SK-N-SH (cell line): ENCODE data around the gene KCTD15. TPM values are rescaled to one million over a fixed set of nuclear protein-coding genes. Genes with fewer than 3 reads are reported as not detected.

Experiments
- CTCF ChIA-PET: fragments of 300-600, 350-600 bp; formaldehyde crosslinking; extraction: SDS; loops from one replicate; lab custom pipeline; 2021; lab: Yijun Ruan, JAX
- POLR2A ChIA-PET: fragments of 350-600 bp; sonication (Branson Sonifier 250); formaldehyde crosslinking; extraction: SDS; loops from one replicate; lab custom pipeline; 2020; ENCODE audit warnings: antibody characterized with exemption, inconsistent platforms; lab: Yijun Ruan, JAX
- DNase-seq: peaks from one replicate; pipeline ENCODE4 v3.0.0; 2012
- H2AFZ ChIP-seq: fragments of 200-600 bp; sonication (generic); 2 replicates; pipeline ENCODE4 v1.8.1; 2016; ENCODE audit warnings: antibody characterized with exemption, mild to moderate bottlenecking, low read depth
- H3F3A ChIP-seq: fragments of 200-600 bp; sonication (generic); replicated peaks from 2 replicates; pipeline ENCODE3; 2016; ENCODE audit warnings: antibody characterized with exemption, mild to moderate bottlenecking; ENCODE audit not compliant: insufficient read depth
- H3K27ac ChIP-seq, 2 experiments: fragments of 200-500 bp in 1 of 2; fragments of 200-600 bp in 1 of 2; sonication (Bioruptor generic) in 1 of 2; sonication (generic), shearing (Covaris generic) in 1 of 2; 2 replicates each; pipeline versions ENCODE4 v1.5.1 to v1.6.1; 2014 to 2016; ENCODE audit warnings: low read depth in 2 of 2, inconsistent platforms in 1 of 2, low read length in 1 of 2, mild to moderate bottlenecking in 1 of 2, mixed read lengths in 1 of 2
- H3K27me3 ChIP-seq: fragments of 200-600 bp; sonication (generic), shearing (Covaris generic); 2 replicates; pipeline ENCODE4 v1.6.1; 2016; ENCODE audit warnings: mixed run types; ENCODE audit not compliant: insufficient read depth
- H3K36me3 ChIP-seq, 2 experiments: fragments of 200-500 bp in 1 of 2; fragments of 200-600 bp in 1 of 2; sonication (Bioruptor generic) in 1 of 2; sonication (generic) in 1 of 2; replicated peaks in 1 of 2; 2 replicates each; pipeline versions ENCODE3 to v1.5.1; 2014 to 2016; ENCODE audit warnings: low read length in 1 of 2, mild to moderate bottlenecking in 1 of 2; ENCODE audit not compliant: insufficient read depth in 2 of 2, control insufficient read depth in 1 of 2
- H3K4me1 ChIP-seq, 2 experiments: fragments of 200-500 bp in 1 of 2; fragments of 200-600 bp in 1 of 2; sonication (Bioruptor generic) in 1 of 2; sonication (generic), shearing (Covaris generic) in 1 of 2; 2 replicates each; pipeline versions ENCODE4 v1.5.1 to v1.6.1; 2014 to 2016; ENCODE audit warnings: low read depth in 1 of 2, low read length in 1 of 2, mixed run types in 1 of 2; ENCODE audit not compliant: insufficient read depth in 2 of 2, control insufficient read depth in 1 of 2
- H3K4me2 ChIP-seq: fragments of 200-600 bp; sonication (generic), shearing (Covaris generic); 2 replicates; pipeline ENCODE4 v1.6.1; 2017; ENCODE audit warnings: mixed run types
- H3K4me3 ChIP-seq, 2 experiments: fragments of 200-500 bp in 1 of 2; fragments of 200-600 bp in 1 of 2; sonication (Bioruptor generic) in 1 of 2; sonication (generic), shearing (Covaris generic) in 1 of 2; 2 replicates each; pipeline versions ENCODE4 v1.5.1 to v1.8.1; 2014 to 2016; ENCODE audit warnings: low read depth in 2 of 2, inconsistent platforms in 1 of 2, low read length in 1 of 2, mild to moderate bottlenecking in 1 of 2, mixed read lengths in 1 of 2, moderate library complexity in 1 of 2
- H3K79me2 ChIP-seq: fragments of 200-600 bp; sonication (generic); 2 replicates; pipeline ENCODE4 v1.8.1; 2017; ENCODE audit warnings: mild to moderate bottlenecking; ENCODE audit not compliant: insufficient read depth
- H3K9ac ChIP-seq: fragments of 200-600 bp; sonication (generic); 2 replicates; pipeline ENCODE4 v1.6.1; 2017; ENCODE audit warnings: mixed run types
- H3K9me2 ChIP-seq: fragments of 200-600 bp; sonication (generic); 2 replicates; pipeline ENCODE4 v1.6.1; 2017; ENCODE audit warnings: mixed run types
- H3K9me3 ChIP-seq: fragments of 200-600 bp; sonication (generic); 2 replicates; pipeline ENCODE4 v1.6.1; 2017; ENCODE audit warnings: mixed run types, mild to moderate bottlenecking, moderate library complexity
- H4K20me1 ChIP-seq: fragments of 200-600 bp; sonication (generic); 2 replicates; pipeline ENCODE4 v1.6.1; 2017; ENCODE audit warnings: mild to moderate bottlenecking, mixed run types; ENCODE audit not compliant: insufficient read depth
- CHD2 ChIP-seq: fragments of 150-350 bp; IDR thresholded peaks from 2 replicates; pipeline ENCODE4 v1.6.1; 2018; ENCODE audit warnings: low read length; ENCODE audit not compliant: partially characterized antibody
- FOSL2 ChIP-seq: IDR thresholded peaks from 2 replicates; pipeline ENCODE4 v1.4.0; 2012; ENCODE audit warnings: low read depth, mild to moderate bottlenecking, moderate library complexity, borderline replicate concordance
- FOXM1 ChIP-seq: IDR thresholded peaks from 2 replicates; pipeline ENCODE4 v1.4.0; 2012; ENCODE audit warnings: low read depth, mild to moderate bottlenecking
- GABPA ChIP-seq: IDR thresholded peaks from 2 replicates; pipeline ENCODE4 v1.4.0; 2012; ENCODE audit warnings: low read depth, mild to moderate bottlenecking
- GATA2 ChIP-seq: sonication (generic); formaldehyde crosslinking; IDR thresholded peaks from 2 replicates; pipeline ENCODE4 v1.5.0; 2020; ENCODE audit warnings: mild to moderate bottlenecking, missing genetic modification reagents
- IRF3 ChIP-seq: fragments of 150-350 bp; IDR thresholded peaks from 2 replicates; pipeline ENCODE4 v1.6.1; 2016; ENCODE audit warnings: mild to moderate bottlenecking, low read depth, low read length
- JUND ChIP-seq: IDR thresholded peaks from 2 replicates; pipeline ENCODE4 v1.4.0; 2012
- MEF2A ChIP-seq: IDR thresholded peaks from 2 replicates; pipeline ENCODE4 v1.4.0; 2012; ENCODE audit warnings: low read depth, borderline replicate concordance
- MXI1 ChIP-seq: IDR thresholded peaks from 2 replicates; pipeline ENCODE4 v1.6.1; 2012; ENCODE audit warnings: mild to moderate bottlenecking, low read depth, low read length, improper control_type of control experiment
- NRF1 ChIP-seq: IDR thresholded peaks from 2 replicates; pipeline ENCODE4 v1.6.1; 2012; ENCODE audit warnings: low read depth, mild to moderate bottlenecking, low read length
- PBX3 ChIP-seq: IDR thresholded peaks from 2 replicates; pipeline ENCODE4; 2012
- TAF1 ChIP-seq: IDR thresholded peaks from 2 replicates; pipeline ENCODE4 v1.6.1; 2012; ENCODE audit warnings: low read depth, mild to moderate bottlenecking, low read length, moderate library complexity, borderline replicate concordance
- TCF12 ChIP-seq: IDR thresholded peaks from 2 replicates; pipeline ENCODE4 v1.4.0; 2012
- YY1 ChIP-seq: IDR thresholded peaks from 2 replicates; pipeline ENCODE4 v1.4.0; 2012; ENCODE audit warnings: low read depth, mild to moderate bottlenecking
- ZBTB33 ChIP-seq: IDR thresholded peaks from 2 replicates; pipeline ENCODE4 v1.4.0; 2012; ENCODE audit warnings: low read depth, borderline replicate concordance
- WGBS: methylation state at CpG from one replicate; pipeline ENCODE4 v1.1.6; 2017; ENCODE audit warnings: low lambda C conversion rate; 5-methylcytosine and 5-hydroxymethylcytosine counted together
- polyA plus RNA-seq, 3 experiments: library from polyadenylated mRNA; depleted of rRNA; stranded (reverse); fragments of >200 nt; gene quantifications; 2 replicates each; pipeline ENCODE4 v1.2.3, GENCODE V29; 2012
- TF ChIP-seq, protein P1 (sequence below): IDR thresholded peaks from 2 replicates; pipeline ENCODE4 v1.6.1; 2012; ENCODE audit warnings: mild to moderate bottlenecking, low read depth, low read length, moderate library complexity
- TF ChIP-seq, protein P2 (sequence below): fragments of 200-600 bp; sonication (generic); IDR thresholded peaks from 2 replicates; pipeline ENCODE4 v1.6.1; 2017; ENCODE audit warnings: antibody characterized with exemption, mild to moderate bottlenecking, moderate library complexity

The KCTD15 gene
- polyA plus RNA-seq, 1 of the 3 experiments (the other 2 are of a cell fraction), result 15.5 TPM

DNA sequence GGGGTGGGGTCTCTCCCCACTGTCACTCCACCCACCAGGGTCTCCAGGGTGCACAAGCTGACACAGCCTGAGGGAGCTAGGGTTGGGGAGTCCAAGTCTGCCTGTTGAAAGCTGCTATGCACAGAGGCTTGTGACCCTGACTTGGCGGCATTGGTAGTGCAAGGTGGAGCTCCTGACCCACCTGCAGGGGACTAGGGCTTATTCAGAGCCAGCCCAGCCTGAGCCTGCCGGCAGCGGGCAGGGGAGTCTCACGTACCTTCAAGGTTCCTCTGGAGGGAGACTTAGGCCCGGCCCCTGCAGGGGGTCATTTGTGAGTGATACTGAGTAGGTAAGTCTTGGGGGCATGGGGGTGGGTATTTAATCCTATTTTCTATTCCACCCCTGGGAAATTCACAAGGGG is 4.7 kb downstream of the KCTD15 start:
- H3K4me2 ChIP-seq, result no peak overlapping the region
- 88% methylated on average over 5 of the region's 5 CpGs for WGBS
- peaks cover 0 to 37% of the 10 kb centered on the region in 2 experiments; a peak in 2 of 4 replicates for H3K4me1 ChIP-seq
- H2AFZ ChIP-seq, result no peak overlapping the region
- no peak for TF ChIP-seq CHD2
- TF ChIP-seq PBX3, result no peak
- no peak for TF ChIP-seq FOXM1
- no peak for TF ChIP-seq YY1
- ChIA-PET CTCF (interaction anchor here (1.1 to 1.4 kb wide), 2 partner anchors 23 to 197 kb away, joined by 3 to 5 read pairs; no protein-coding TSS in a partner anchor), POLR2A (no interaction called here)
- no peaks in the 10 kb centered on the region for H3F3A ChIP-seq
- no peak overlapping the region for H3K4me3 ChIP-seq
- peaks cover 0 to 8% of the 10 kb centered on the region in 2 experiments for H3K36me3 ChIP-seq
- no peaks in the 10 kb centered on the region for H3K79me2 ChIP-seq
- H3K9me2 ChIP-seq, result no peaks in the 10 kb centered on the region
- no peak overlapping the region; a peak in 1 of 4 replicates for H3K27ac ChIP-seq
- no peak for DNase-seq
- H3K9me3 ChIP-seq, result no peaks in the 10 kb centered on the region
- H4K20me1 ChIP-seq, result no peaks in the 10 kb centered on the region
- H3K27me3 ChIP-seq, result no peaks in the 10 kb centered on the region
- H3K9ac ChIP-seq, result no peak overlapping the region

GRCh38 chr19:33802001-33802400 is 5.3 kb downstream of the KCTD15 start:
- Histone ChIP-seq H3K27me3 (no peaks in the 10 kb centered on the region), H3K36me3 (peaks cover 0 to 8% of the 10 kb centered on the region in 2 experiments), H3K4me1 (peaks cover 0 to 37% of the 10 kb centered on the region in 2 experiments; a peak in 2 of 4 replicates), H3K9me3 (no peaks in the 10 kb centered on the region), H3K79me2 (no peaks in the 10 kb centered on the region), H3K27ac (no peak overlapping the region; a peak in 1 of 4 replicates), H3F3A (no peaks in the 10 kb centered on the region), H3K9ac (no peak overlapping the region), H4K20me1 (no peaks in the 10 kb centered on the region), H3K4me3 (no peak overlapping the region), H3K9me2 (no peaks in the 10 kb centered on the region), H3K4me2 (no peak overlapping the region), H2AFZ (no peak overlapping the region)
- CTCF ChIA-PET, result interaction anchor here (1.1 to 1.4 kb wide), 2 partner anchors 24 to 196 kb away, joined by 3 to 5 read pairs; no protein-coding TSS in a partner anchor
- no peak for DNase-seq
- 80% methylated on average over 7 of the region's 10 CpGs for WGBS
- POLR2A ChIA-PET, result no interaction called here
- no peak for TF ChIP-seq ZBTB33
- TF ChIP-seq, protein P1, sequence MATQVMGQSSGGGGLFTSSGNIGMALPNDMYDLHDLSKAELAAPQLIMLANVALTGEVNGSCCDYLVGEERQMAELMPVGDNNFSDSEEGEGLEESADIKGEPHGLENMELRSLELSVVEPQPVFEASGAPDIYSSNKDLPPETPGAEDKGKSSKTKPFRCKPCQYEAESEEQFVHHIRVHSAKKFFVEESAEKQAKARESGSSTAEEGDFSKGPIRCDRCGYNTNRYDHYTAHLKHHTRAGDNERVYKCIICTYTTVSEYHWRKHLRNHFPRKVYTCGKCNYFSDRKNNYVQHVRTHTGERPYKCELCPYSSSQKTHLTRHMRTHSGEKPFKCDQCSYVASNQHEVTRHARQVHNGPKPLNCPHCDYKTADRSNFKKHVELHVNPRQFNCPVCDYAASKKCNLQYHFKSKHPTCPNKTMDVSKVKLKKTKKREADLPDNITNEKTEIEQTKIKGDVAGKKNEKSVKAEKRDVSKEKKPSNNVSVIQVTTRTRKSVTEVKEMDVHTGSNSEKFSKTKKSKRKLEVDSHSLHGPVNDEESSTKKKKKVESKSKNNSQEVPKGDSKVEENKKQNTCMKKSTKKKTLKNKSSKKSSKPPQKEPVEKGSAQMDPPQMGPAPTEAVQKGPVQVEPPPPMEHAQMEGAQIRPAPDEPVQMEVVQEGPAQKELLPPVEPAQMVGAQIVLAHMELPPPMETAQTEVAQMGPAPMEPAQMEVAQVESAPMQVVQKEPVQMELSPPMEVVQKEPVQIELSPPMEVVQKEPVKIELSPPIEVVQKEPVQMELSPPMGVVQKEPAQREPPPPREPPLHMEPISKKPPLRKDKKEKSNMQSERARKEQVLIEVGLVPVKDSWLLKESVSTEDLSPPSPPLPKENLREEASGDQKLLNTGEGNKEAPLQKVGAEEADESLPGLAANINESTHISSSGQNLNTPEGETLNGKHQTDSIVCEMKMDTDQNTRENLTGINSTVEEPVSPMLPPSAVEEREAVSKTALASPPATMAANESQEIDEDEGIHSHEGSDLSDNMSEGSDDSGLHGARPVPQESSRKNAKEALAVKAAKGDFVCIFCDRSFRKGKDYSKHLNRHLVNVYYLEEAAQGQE, result no peak
- TF ChIP-seq IRF3, result no peak
- TF ChIP-seq TAF1, result no peak
- no peak for TF ChIP-seq TCF12
- TF ChIP-seq MXI1, result no peak
- TF ChIP-seq GABPA, result no peak
- TF ChIP-seq, protein P2, sequence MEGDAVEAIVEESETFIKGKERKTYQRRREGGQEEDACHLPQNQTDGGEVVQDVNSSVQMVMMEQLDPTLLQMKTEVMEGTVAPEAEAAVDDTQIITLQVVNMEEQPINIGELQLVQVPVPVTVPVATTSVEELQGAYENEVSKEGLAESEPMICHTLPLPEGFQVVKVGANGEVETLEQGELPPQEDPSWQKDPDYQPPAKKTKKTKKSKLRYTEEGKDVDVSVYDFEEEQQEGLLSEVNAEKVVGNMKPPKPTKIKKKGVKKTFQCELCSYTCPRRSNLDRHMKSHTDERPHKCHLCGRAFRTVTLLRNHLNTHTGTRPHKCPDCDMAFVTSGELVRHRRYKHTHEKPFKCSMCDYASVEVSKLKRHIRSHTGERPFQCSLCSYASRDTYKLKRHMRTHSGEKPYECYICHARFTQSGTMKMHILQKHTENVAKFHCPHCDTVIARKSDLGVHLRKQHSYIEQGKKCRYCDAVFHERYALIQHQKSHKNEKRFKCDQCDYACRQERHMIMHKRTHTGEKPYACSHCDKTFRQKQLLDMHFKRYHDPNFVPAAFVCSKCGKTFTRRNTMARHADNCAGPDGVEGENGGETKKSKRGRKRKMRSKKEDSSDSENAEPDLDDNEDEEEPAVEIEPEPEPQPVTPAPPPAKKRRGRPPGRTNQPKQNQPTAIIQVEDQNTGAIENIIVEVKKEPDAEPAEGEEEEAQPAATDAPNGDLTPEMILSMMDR, result no peak
- TF ChIP-seq JUND, result no peak
- no peak for TF ChIP-seq MEF2A
- no peak for TF ChIP-seq NRF1
- no peak for TF ChIP-seq GATA2
- no peak for TF ChIP-seq FOSL2
